Measurements from ENCODE around the gene TFIP11. TPM values are rescaled to one million over a fixed set of nuclear protein-coding genes. Genes with fewer than 3 reads are reported as not detected.
A peak's percentile ranks its signal among the peaks of the same experiment; 100 is the strongest.

TFIP11 gene
- total and polyA plus RNA-seq, 12 donors = 18.8 to 25.5 (median 23.0) TPM

DNA sequence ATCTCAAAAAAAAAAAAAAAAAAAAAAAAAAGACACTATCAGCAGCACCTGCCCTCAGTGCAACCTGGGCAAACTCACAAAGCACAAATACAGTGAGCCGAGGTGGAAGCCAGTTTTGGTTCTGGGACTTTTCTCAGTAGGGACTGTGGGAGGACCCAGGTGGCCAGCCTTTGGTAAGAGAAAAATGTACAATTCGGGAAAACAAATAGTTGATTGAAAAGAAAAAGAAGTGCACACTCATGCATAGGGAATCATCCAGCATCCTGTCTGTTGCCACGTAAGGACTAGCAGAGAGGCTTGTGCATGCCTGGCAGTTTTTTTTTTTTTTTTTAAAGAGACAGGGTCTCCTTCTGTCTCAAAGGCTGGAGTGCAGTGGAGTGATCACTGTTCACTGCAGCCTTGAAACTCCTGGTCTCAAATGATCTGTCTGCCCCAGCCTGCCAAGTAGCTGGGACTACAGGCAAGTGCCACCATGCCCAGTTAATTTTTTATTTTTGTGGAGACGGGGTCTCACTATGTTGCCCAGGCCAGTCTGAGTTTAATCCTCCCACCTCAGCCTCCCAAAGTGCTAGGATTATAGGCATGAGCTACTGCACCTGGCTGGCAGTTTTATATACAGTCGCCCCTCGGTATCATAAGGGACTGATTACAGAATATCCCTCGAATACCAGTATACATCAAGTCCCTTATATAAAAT is 40.9 kb upstream of the TFIP11 start:
- Histone ChIP-seq H3K27ac (peak overlapping the region in 1 of 10 donors; percentile 31), H3K4me1 (peaks cover 7 to 74% (median 59%) of the 10 kb centered on the region in 9 donors)
- WGBS, 2 donors = 58 to 66% methylated on average over 7 of the region's 7 CpGs

GRCh38 chr22:26552466-26552865 is 40.2 kb upstream of the TFIP11 start:
- H3K36me3 ChIP-seq = no peaks in the 10 kb centered on the region
- WGBS, 2 donors = 58 to 82% methylated on average over 9 to 10 of the region's 10 CpGs
- no peaks in the 10 kb centered on the region for H3K9me3 ChIP-seq
- H3K27ac ChIP-seq = no peak overlapping the region
- H3K4me3 ChIP-seq = no peak overlapping the region
- no peaks in the 10 kb centered on the region for H3K27me3 ChIP-seq
- TF ChIP-seq, protein P1, sequence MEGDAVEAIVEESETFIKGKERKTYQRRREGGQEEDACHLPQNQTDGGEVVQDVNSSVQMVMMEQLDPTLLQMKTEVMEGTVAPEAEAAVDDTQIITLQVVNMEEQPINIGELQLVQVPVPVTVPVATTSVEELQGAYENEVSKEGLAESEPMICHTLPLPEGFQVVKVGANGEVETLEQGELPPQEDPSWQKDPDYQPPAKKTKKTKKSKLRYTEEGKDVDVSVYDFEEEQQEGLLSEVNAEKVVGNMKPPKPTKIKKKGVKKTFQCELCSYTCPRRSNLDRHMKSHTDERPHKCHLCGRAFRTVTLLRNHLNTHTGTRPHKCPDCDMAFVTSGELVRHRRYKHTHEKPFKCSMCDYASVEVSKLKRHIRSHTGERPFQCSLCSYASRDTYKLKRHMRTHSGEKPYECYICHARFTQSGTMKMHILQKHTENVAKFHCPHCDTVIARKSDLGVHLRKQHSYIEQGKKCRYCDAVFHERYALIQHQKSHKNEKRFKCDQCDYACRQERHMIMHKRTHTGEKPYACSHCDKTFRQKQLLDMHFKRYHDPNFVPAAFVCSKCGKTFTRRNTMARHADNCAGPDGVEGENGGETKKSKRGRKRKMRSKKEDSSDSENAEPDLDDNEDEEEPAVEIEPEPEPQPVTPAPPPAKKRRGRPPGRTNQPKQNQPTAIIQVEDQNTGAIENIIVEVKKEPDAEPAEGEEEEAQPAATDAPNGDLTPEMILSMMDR (IDR thresholded peaks at IDR 0.05) = no peak
- peaks cover 7 to 75% (median 59%) of the 10 kb centered on the region in 9 donors for H3K4me1 ChIP-seq
- no peak for DNase-seq
- intact Hi-C loops (cut with DNase I) = loop anchor here in 1 of 10 donors (5.0 kb wide), 1 partner anchor 35 kb away; no protein-coding TSS in a partner anchor
- ATAC-seq = no peak

More for the DNA sequence above, 40.9 kb upstream of the TFIP11 start:
- H3K27me3 ChIP-seq = no peaks in the 10 kb centered on the region
- H3K9me3 ChIP-seq = no peaks in the 10 kb centered on the region
- intact Hi-C loops (cut with DNase I) = loop anchor here in 1 of 10 donors (5.0 kb wide), 1 partner anchor 34 kb away; no protein-coding TSS in a partner anchor
- H3K36me3 ChIP-seq = no peaks in the 10 kb centered on the region
- no peak for DNase-seq
- no peak for ATAC-seq
- TF ChIP-seq, protein P1 (IDR thresholded peaks at IDR 0.05) = no peak
- H3K4me3 ChIP-seq = no peak overlapping the region

GRCh38 chr22:26551568-26551967 is 39.3 kb upstream of the TFIP11 start:
- no peaks in the 10 kb centered on the region for H3K27me3 ChIP-seq
- peak overlapping the region in 5 of 10 donors; percentile 80 to 88 (median 83) for H3K27ac ChIP-seq
- TF ChIP-seq, protein P1 (IDR thresholded peaks at IDR 0.05) = no peak
- 89 to 98% methylated on average over 2 of the region's 2 CpGs for WGBS, 2 donors
- H3K9me3 ChIP-seq = no peaks in the 10 kb centered on the region
- DNase-seq (no peak), ATAC-seq (no peak)
- peaks cover 0 to 8% (median 0%) of the 10 kb centered on the region in 9 donors for H3K36me3 ChIP-seq
- intact Hi-C loops (cut with DNase I) = loop anchor here in 1 of 10 donors (5.0 kb wide), 1 partner anchor 36 kb away; no protein-coding TSS in a partner anchor
- peaks cover 10 to 78% (median 66%) of the 10 kb centered on the region in 9 donors for H3K4me1 ChIP-seq
- H3K4me3 ChIP-seq = no peak overlapping the region

DNA sequence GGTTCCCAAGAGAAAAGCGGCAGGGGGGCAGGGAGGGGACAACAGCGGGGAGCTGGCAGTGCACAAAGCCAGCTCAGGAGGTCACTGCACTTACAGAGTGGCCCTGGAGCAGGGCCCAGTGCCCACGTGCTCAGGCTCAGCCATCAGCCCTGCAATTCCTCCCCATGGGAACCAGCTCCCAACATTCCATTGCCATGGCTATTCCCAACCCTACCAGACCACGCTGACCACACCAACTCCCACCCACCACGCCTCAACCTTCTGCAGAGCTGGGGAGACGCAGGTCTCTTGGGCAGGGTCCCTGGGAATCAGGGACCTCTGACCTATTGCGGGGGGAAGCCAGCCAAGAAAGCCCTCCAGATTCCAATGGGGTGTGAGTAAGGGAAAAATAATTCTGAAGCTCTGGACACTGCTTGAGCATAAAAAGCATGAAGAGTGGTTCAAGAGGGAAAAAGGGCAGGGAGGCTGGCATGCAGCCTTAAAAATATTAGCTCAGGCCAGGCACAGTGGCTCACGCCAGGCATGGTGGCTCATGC is 38.3 kb upstream of the TFIP11 start:
- Histone ChIP-seq H3K9me3 (no peaks in the 10 kb centered on the region), H3K27me3 (no peaks in the 10 kb centered on the region), H3K36me3 (peaks cover 0 to 10% (median 0%) of the 10 kb centered on the region in 9 donors), H3K27ac (peak overlapping the region; percentile 42 to 88 (median 80)), H3K4me1 (peaks cover 10 to 78% (median 67%) of the 10 kb centered on the region in 9 donors), H3K4me3 (peak overlapping the region in 1 of 10 donors; percentile 14)
- ATAC-seq (peak; percentile 79 to 92 (median 90)), DNase-seq (peak; percentile 67)
- intact Hi-C loops (cut with DNase I) = loop anchor here in 1 of 10 donors (5.0 kb wide), 1 partner anchor 37 kb away; no protein-coding TSS in a partner anchor
- WGBS, 2 donors = 25 to 41% methylated on average over 8 of the region's 8 CpGs
- TF ChIP-seq, protein P1 (IDR thresholded peaks at IDR 0.05) = no peak

All from heart right ventricle (tissue), 16 donors.